HT-29 (cell line): ENCODE measurements around the gene LRRN4CL. TPM values are rescaled to one million over a fixed set of nuclear protein-coding genes. Genes with fewer than 3 reads are reported as not detected.
"Not testable (repeated sequence)": the region's sequence is repeated elsewhere in the genome, so short reads cannot be mapped to it uniquely, and the experiment has no call there.

Experiments
- DNase-seq: peaks from one replicate; pipeline ENCODE4 v3.0.0-alpha.2; 2015; ENCODE audit warnings: low spot score
- total RNA-seq: library from RNA; depleted of rRNA; stranded (reverse); fragments of >200 nt; shearing (Covaris generic); gene quantifications from 2 replicates; pipeline ENCODE4 v1.2.3, GENCODE V29; 2014

Gene LRRN4CL
- total RNA-seq, 1 experiment from 2014 or later, result not detected

GRCh38 chr11:62710001-62710345 lies 20.6 kb upstream of the LRRN4CL start:
- DNase-seq, result no peak

GRCh38 chr11:62709247-62710000 lies 20.1 kb upstream of the LRRN4CL start:
- peak; percentile 99 for DNase-seq

GRCh38 chr11:62708793-62709192 lies 19.5 kb upstream of the LRRN4CL start:
- DNase-seq, result no peak

- DNase-seq, result no peak
Measured at GRCh38 chr11:62708392-62708791, 19.1 kb upstream of the LRRN4CL start.

GRCh38 chr11:62707277-62707861 lies 18.0 kb upstream of the LRRN4CL start, which contains the start of the genes BSCL2 and GNG3:
TSS of gene BSCL2 (minus strand) at chr11:62707424. CDS start at chr11:62707195, 229 bp downstream.
TSS of gene GNG3 (plus strand) at chr11:62707676. CDS start at chr11:62708296, 620 bp downstream.
- DNase-seq, result no peak

- DNase-seq, result no peak
Measured at GRCh38 chr11:62706850-62707247, 17.5 kb upstream of the LRRN4CL start.

- peak; percentile 98 for DNase-seq
Measured at GRCh38 chr11:62705880-62706849, 16.8 kb upstream of the LRRN4CL start.

GRCh38 chr11:62705413-62705812 lies 16.1 kb upstream of the LRRN4CL start:
- peak; percentile 74 for DNase-seq

GRCh38 chr11:62703921-62704320 lies 14.6 kb upstream of the LRRN4CL start:
- DNase-seq, result not testable (repeated sequence)

- DNase-seq, result no peak
Measured at GRCh38 chr11:62702246-62702645, 12.9 kb upstream of the LRRN4CL start.

- peak; percentile 91 for DNase-seq
Measured at GRCh38 chr11:62694455-62695167, 5.3 kb upstream of the LRRN4CL start.

- DNase-seq, result not testable (repeated sequence)
Measured at GRCh38 chr11:62693624-62694023, 4.3 kb upstream of the LRRN4CL start.

GRCh38 chr11:62688491-62688890 lies 839 bp downstream of the LRRN4CL start:
- no peak for DNase-seq

- DNase-seq, result no peak
Measured at GRCh38 chr11:62687508-62688396, 1.6 kb downstream of the LRRN4CL start.

GRCh38 chr11:62682518-62682917 lies 6.8 kb downstream of the LRRN4CL start:
- DNase-seq, result no peak

- peak; percentile 87 for DNase-seq
Measured at GRCh38 chr11:62680825-62681240, 8.5 kb downstream of the LRRN4CL start.

- DNase-seq, result peak; percentile 91
Measured at GRCh38 chr11:62678770-62679696, 10.3 kb downstream of the LRRN4CL start, which contains the start of gene UBXN1. TSS of gene UBXN1 (minus strand) at chr11:62679073. CDS start at chr11:62678923, 150 bp downstream.

GRCh38 chr11:62678433-62678769 lies 10.9 kb downstream of the LRRN4CL start:
- no peak for DNase-seq

GRCh38 chr11:62677714-62678113 lies 11.6 kb downstream of the LRRN4CL start:
- DNase-seq, result no peak
